GM12864 (cell line): ENCODE data around the gene HOXB3.

Source experiments
- DNase-seq: peaks from one replicate; pipeline ENCODE4 v3.0.0-alpha.2; 2011; ENCODE audit warnings: low read depth
- H3K4me3 ChIP-seq: 2 replicates; pipeline ENCODE4 v1.5.1; 2011; ENCODE audit warnings: mild to moderate bottlenecking, low read depth, low read length, control low read depth
- TF ChIP-seq, protein P1 (sequence below): IDR thresholded peaks from 2 replicates; pipeline ENCODE4 v1.5.1; 2011; ENCODE audit warnings: low read depth, mild to moderate bottlenecking, moderate library complexity, low read length, control low read depth, inconsistent platforms; ENCODE audit errors: missing control alignments

HOXB3 gene

DNA sequence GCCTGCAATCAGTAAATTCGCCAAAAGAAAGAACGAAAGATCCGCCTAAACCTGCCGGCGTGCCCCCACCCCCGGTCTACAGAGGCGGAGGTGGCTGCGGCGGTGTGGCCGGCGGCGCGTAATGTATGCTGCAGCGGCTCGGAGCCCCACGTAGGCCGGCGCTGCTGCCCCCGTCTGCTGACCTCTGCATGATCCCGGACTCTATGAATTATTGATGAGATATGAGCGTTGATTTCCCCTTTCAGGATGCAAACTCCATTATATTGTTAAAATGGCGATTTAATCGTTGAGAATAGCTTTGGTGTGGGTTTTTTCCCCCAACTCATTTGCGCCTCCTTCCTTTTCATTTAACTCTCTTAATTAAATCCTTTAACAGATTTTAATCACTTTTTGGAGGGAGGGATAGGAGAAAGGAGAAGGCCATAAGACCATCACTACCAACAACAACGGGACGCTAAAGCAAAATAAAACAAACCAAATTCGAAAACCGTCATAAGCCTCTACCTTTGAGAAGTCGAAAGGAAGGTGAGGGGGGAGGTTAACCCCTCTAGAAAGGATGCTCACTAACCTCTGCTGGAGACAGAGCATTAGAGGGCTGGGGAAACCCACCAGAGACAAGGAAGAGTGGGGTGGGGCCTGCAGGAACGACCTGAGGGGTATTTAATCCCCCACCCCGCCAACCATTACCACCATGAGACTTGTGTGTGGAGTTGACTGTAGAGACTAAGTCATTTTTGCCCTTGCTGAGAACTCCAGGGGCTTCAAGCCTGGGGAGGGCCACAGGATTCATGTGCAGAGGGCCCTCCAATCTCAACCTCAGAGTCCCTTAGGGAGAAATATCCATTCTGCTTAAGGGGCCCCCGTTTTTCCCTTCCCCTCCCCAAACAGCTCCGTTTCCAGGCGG lies 3.4 kb downstream of the HOXB3 start:
- H3K4me3 ChIP-seq, result peak overlapping the region; percentile 55
- TF ChIP-seq, protein P1, sequence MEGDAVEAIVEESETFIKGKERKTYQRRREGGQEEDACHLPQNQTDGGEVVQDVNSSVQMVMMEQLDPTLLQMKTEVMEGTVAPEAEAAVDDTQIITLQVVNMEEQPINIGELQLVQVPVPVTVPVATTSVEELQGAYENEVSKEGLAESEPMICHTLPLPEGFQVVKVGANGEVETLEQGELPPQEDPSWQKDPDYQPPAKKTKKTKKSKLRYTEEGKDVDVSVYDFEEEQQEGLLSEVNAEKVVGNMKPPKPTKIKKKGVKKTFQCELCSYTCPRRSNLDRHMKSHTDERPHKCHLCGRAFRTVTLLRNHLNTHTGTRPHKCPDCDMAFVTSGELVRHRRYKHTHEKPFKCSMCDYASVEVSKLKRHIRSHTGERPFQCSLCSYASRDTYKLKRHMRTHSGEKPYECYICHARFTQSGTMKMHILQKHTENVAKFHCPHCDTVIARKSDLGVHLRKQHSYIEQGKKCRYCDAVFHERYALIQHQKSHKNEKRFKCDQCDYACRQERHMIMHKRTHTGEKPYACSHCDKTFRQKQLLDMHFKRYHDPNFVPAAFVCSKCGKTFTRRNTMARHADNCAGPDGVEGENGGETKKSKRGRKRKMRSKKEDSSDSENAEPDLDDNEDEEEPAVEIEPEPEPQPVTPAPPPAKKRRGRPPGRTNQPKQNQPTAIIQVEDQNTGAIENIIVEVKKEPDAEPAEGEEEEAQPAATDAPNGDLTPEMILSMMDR, result no peak
- no peak for DNase-seq

DNA sequence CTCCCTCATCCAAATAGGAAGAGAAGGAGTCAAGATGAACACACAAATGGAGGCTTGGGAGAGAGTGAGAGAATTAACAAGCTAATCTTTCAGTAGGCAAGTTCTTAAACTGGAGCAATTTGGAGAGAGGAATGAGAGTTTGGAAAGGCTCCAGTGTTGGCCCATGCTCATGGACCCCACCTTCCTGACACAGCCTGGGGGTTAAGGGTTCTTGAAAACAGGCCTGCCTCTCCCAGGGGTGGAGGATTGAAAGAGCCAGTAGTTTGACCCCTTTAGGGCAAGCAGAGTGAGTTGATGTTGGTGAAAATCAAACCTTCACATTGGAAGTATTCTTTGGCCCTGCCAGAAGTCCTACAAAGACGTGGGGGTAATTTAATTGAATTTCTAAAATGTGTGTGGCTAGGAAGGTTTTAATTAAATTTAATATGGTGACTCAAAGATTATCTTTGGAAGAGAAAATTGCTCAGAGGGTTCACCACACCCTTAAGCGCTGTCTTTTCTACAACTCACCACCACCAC lies 5.8 kb downstream of the HOXB3 start:
- TF ChIP-seq, protein P1, result no peak
- no peak overlapping the region for H3K4me3 ChIP-seq
- no peak for DNase-seq

DNA sequence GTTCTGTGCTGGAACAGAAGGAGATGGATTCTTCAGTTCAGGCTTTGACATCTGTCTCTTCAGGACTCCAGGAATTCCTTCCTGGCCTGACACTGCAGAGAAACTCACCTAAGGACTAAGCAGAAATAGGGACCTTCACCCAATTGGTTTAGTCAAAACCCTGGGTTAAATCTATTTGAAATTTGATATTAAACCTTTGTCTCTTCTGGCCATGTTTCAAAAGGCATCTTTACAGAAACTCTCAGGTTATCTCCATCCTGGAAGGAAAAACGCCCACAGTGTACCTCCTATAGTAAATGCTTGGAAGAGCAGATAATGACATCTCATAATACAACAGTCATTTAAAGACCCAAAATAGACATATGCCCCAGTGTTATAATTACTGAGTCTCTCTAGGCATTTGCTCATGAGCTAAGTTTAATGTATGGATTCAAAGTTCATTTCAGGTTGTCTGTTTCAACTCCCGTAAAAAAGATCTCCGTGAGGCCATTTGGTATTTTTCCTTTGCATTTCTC lies 6.3 kb downstream of the HOXB3 start:
- DNase-seq, result no peak
- TF ChIP-seq, protein P1, result no peak
- no peak overlapping the region for H3K4me3 ChIP-seq

DNA sequence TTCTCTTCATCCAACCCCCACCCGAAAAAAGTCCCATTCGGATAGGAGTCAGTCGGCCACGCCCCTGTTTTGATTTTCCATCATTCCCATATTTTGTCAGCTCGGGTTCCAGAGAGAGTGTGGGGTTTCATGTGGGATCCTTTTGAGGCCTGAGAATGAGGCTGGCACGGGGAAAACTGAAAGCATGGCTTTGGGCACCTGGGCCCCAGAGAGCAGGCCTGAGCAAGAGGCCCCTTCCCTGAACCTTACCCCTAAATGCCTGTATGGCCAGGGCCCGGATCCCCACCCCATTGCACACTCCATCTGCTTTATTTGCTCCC lies 7.3 kb downstream of the HOXB3 start:
- TF ChIP-seq, protein P1, result no peak
- no peak for DNase-seq
- H3K4me3 ChIP-seq, result no peak overlapping the region; the same call in 1 of the 2 replicates

DNA sequence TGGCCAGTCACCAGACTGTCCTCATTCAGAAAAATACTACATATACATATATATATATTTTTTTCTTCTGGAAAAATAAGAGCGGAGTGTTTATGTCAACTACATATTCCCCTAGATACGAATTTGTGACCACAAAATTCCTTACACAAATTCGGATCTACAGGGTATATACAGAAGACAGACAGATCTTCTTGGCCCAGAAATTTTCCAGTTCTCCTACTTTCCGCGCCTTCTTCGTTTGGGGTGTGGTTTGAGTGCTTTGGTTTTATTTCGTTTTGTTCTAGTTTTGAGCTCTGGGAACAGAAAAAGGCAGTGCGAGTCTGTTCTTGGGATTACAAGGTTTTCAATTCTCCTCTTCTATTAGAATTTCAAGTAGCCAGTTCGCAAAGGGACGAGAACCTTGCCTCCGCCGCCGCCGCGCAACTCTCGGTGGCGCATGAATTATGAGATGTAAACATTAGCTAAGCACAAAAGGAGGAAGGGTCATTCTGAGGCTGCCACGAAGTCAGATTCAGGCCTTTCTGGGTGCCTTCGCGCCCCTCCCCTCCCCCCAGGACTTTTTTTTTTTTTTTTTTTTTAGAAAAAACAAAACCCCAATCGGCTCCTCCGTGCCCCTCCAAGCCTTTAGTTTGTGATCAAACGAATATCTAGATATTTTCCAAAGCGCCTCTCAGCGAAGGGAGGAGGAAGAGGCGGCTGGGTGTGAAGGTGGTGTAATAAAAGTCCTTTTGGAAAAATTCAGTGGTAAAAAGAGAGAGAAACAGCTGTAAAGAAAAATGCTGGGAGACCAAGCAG lies 10.1 kb downstream of the HOXB3 start:
- no peak overlapping the region for H3K4me3 ChIP-seq
- TF ChIP-seq, protein P1, result no peak
- no peak for DNase-seq

DNA sequence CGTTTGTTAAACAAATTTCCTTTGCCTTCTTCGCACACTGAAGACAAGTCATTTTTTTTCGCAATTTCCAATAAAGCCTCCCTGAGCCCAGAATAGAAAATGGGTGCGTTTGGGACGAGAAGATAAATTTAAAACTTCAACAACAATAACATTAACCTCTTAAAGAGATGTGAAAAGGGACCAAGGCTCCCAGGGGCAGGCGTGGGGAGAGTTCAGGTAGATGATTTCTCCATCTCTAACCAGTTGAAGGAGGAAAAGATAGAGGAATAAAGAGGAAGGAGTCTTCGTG lies 10.6 kb downstream of the HOXB3 start:
- no peak for DNase-seq
- H3K4me3 ChIP-seq, result peak overlapping the region; percentile 84
- TF ChIP-seq, protein P1, result no peak
